GM13977 (cell line): ENCODE data around the gene GRK6.

ENCODE experiments used
- DNase-seq: peaks from one replicate; pipeline ENCODE4 v3.0.0; 2012; ENCODE audit warnings: low spot score
- CTCF ChIP-seq: IDR thresholded peaks from 2 replicates; pipeline ENCODE4 v1.5.1; 2012; ENCODE audit warnings: mild to moderate bottlenecking, control low read depth; ENCODE audit not compliant: insufficient read depth; ENCODE audit errors: extremely low read depth, missing control alignments
- in situ Hi-C: fragments of 300-500 bp; cut with MboI; formaldehyde crosslinking; loops from one replicate; pipeline ENCODE4 v1.12.0; 2022; ENCODE audit warnings: low sequenced_read_pairs, low pct_unique_long_range_greater_than_20kb, mixed read lengths, inconsistent platforms; ENCODE audit not compliant: unreplicated experiment

GRK6 gene

DNA sequence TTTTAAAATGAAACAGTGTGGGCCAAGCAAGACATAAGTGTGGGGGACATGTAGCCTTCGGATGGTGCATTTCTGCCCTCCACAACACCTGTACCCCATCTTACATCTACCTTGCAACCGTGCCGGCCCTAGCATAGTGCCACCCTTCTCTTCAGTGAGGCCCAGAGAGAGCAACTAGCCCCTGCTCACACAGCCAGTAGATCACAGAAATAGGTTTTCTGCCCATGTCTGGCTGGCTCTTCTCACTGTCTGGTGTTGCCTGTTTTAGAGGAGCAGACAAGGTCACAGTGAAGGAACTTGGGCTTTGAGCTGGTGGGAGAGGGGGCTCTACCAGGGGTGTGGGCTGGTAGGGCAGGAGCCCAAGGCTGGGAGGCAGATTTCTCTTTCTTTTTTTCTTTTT, 59.8 kb downstream of the GRK6 start:
- DNase-seq = no peak
- TF ChIP-seq CTCF = no peak
- in situ Hi-C loops = no loop called here

GRCh38 chr5:177487144-177487543, 60.7 kb downstream of the GRK6 start:
- in situ Hi-C loops = no loop called here
- DNase-seq = no peak
- TF ChIP-seq CTCF = no peak

GRCh38 chr5:177487975-177488374, 61.5 kb downstream of the GRK6 start:
- no peak for TF ChIP-seq CTCF
- in situ Hi-C loops = no loop called here
- DNase-seq = no peak

DNA sequence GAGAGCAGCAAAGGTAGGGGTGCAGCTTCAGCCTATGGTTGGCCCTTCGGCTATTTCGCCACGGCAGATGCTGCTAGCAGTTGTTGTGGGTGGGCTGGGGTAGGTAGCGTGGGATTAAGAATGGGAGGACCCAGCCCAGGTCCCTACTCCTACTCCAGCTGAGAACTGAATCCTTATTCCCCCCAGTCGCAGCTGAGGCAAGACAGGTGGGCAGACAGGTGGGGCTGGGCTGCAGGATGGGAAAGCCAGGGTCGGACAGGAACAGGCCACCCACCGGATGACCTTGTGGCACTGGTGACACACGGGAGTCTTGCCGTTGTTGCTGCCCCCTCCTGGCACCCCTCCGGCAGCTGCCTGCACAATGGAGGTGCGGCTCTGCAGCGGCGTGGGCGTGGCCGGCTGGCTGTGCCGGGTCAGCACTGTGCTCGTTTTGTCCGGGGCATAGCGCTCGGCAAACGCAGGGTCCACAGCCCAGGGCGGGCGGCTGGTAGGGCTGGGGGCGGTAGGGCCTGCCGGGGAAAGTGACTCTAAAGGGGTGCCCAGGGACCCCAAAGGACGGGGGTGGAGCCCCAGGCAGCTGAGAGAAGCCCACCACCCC, 62.7 kb downstream of the GRK6 start:
- in situ Hi-C loops = no loop called here
- no peak for DNase-seq
- peak; percentile 11 for TF ChIP-seq CTCF

DNA sequence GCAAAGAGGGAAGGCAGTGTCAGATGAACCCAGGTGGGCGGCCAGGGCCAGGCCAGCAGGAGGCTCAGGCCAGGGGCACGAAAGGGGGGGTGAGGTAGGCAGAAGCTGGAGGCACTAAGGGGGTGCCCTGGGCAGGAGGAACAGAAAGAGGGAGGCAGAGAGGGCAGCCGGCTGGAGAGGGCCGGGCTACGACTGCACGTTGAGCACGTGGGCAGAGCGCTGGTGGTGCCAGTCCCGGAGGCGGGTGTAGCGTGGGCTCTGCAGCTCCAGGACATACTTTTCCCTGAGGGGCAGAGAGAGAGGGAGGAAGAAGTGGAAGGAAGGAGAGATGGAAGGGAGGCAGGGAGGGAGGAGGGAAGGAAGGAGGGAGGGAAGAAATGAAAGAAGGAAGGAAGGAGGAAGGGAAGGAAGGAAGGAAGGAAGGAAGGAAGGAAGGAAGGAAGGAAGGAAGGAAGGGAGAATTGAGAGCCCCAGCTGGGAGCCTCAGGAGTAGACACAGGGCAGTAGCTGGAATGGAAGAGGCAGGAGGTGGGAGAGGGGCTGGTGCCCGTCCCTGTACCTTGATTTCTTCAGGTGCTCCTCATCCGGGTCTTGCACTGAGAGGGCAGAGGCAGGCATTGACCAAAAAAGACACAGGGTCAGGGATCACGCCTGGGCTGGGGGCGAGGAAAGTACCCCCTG, 64.0 kb downstream of the GRK6 start:
- DNase-seq = peak; percentile 35
- no peak for TF ChIP-seq CTCF
- in situ Hi-C loops = no loop called here

DNA sequence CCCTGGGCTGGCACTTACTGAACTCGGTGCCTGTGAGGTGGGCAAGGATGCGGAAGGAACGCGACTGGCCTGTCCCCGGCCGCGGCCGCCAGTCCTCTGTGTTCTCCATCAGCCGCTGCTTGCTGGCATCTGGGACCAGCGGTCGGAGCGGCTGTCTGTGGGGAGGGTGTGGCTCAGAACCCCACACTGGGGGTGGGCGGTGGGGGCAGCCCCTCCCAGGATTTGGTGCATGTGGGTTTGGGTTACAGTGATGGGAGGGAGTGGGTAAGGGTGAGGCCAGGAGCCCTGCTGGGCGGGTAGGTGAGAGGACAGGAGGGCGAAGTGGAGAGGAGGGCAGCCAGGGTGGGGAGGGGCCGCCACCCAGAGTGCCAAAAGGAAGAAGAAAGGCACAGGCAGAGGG, 64.5 kb downstream of the GRK6 start:
- DNase-seq = peak; percentile 30
- no peak for TF ChIP-seq CTCF
- in situ Hi-C loops = no loop called here
